ENCODE results near the gene GHITM. TPM values are rescaled to one million over a fixed set of nuclear protein-coding genes. Genes with fewer than 3 reads are reported as not detected.

Gene GHITM
- total and polyA plus RNA-seq, 2 experiments from 2014 or later, result 97.1 to 105 TPM

DNA sequence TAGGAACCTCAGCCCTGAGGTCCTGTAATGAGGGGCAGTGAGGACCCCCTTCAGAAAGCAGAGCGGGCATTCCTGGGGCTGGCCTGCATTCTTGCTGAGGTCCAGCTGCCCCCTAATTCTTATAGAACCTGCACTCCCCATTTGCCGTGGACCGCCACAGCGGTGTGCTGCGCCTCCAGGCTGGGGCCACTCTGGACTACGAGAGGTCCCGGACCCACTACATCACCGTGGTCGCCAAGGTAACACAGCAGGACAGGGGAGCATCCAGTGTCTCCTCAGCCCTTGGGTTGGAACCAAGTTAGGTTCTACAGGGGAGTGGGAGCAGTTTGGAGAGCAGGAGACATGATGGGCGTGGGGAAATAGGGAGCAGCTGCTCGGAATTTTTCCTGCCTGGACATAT, 62.4 kb downstream of the GHITM start:
- Mint-ChIP-seq H3K4me1 (no peaks in the 10 kb centered on the region), H3K27me3 (ENCODE audit: insufficient read depth, low read depth, poor library complexity) (peaks cover 6% of the 10 kb centered on the region), H3K9me3 (no peaks in the 10 kb centered on the region), H3K27ac (no peak overlapping the region), H3K4me3 (no peak overlapping the region), H3K36me3 (ENCODE audit: low read depth) (no peaks in the 10 kb centered on the region)
- no peaks in the 10 kb centered on the region for H3F3A ChIP-seq (replicated peaks; ENCODE audit: low read depth)
- H3K4me3 ChIP-seq, result no peak overlapping the region
- H3K4me2 ChIP-seq, result no peak overlapping the region
- H2AFZ ChIP-seq, result no peak overlapping the region
- DNase-seq (ENCODE audit: low spot score) (no peak), ATAC-seq (no peak)
- H4K20me1 ChIP-seq (replicated peaks; ENCODE audit: insufficient read depth), result no peaks in the 10 kb centered on the region; the same call in 1 of the 2 replicates
- H3K79me2 ChIP-seq (replicated peaks; ENCODE audit: insufficient read depth), result no peaks in the 10 kb centered on the region
- no peaks in the 10 kb centered on the region for H3K36me3 ChIP-seq (ENCODE audit: insufficient read depth)
- H3K9me2 ChIP-seq (ENCODE audit: insufficient read depth), result no peaks in the 10 kb centered on the region
- H3K4me1 ChIP-seq (ENCODE audit: insufficient read depth), result no peaks in the 10 kb centered on the region
- no peaks in the 10 kb centered on the region for H3K27me3 ChIP-seq (ENCODE audit: insufficient read depth)
- TF ChIP-seq ZNF462 (CRISPR knock-in tag; IDR thresholded peaks at IDR 0.05) (no peak), ZNF114 (CRISPR knock-in tag; IDR thresholded peaks at IDR 0.05) (no peak), JUNB (IDR thresholded peaks at IDR 0.05; ENCODE audit: unreplicated experiment) (no peak), REST (IDR thresholded peaks at IDR 0.05; ENCODE audit: unreplicated experiment) (no peak), EZH2 (IDR thresholded peaks at IDR 0.05; ENCODE audit: low read depth, unreplicated experiment) (no peak), ETS1 (IDR thresholded peaks at IDR 0.05) (no peak), STAT1 (IDR thresholded peaks at IDR 0.05; ENCODE audit: unreplicated experiment) (no peak), CREB1 (CRISPR knock-in tag; IDR thresholded peaks at IDR 0.05; ENCODE audit: low read depth) (no peak), ZNF331 (CRISPR knock-in tag; IDR thresholded peaks at IDR 0.05; ENCODE audit: low read depth) (no peak)
- TF ChIP-seq, protein P1, sequence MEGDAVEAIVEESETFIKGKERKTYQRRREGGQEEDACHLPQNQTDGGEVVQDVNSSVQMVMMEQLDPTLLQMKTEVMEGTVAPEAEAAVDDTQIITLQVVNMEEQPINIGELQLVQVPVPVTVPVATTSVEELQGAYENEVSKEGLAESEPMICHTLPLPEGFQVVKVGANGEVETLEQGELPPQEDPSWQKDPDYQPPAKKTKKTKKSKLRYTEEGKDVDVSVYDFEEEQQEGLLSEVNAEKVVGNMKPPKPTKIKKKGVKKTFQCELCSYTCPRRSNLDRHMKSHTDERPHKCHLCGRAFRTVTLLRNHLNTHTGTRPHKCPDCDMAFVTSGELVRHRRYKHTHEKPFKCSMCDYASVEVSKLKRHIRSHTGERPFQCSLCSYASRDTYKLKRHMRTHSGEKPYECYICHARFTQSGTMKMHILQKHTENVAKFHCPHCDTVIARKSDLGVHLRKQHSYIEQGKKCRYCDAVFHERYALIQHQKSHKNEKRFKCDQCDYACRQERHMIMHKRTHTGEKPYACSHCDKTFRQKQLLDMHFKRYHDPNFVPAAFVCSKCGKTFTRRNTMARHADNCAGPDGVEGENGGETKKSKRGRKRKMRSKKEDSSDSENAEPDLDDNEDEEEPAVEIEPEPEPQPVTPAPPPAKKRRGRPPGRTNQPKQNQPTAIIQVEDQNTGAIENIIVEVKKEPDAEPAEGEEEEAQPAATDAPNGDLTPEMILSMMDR (conservative IDR thresholded peaks at IDR 0.05; ENCODE audit: low read depth in 2 of 2), result no peak
- H3K27ac ChIP-seq (ENCODE audit: low read depth), result no peak overlapping the region
